ENCODE results near the gene NAA10.
A peak's percentile ranks its signal among the peaks of the same experiment; 100 is the strongest.

DNA sequence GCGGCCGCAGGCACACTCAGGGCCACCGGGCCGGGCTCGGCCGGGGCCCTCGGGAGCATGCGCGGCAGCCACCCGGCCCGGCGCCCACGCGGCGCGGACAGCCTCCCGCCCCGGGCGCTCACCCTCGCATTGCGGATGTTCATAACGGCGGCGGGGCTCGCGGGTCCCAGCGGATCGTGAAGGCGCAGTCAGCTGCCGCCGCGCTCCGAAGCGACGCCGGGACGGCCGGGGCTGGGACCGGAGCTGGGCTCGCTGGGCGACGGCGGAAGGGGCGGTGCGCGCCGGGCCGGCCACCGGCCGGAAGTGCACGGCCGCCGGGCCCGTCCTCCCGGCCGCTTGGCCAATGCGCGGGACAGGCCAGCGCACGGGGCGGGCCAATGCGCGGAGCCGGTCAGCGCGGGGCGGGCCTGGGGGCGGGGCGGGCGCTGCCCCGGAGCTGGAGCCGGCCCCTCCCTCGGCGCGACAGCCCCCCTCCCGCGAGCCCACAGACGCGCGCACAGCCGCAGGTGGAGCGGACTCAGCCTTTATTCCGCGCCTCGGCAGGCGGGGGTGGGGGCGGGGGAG, at the start of gene NAA10:
- TF ChIP-seq POLR2AphosphoS5 (IDR thresholded peaks at IDR 0.05; ENCODE audit: low read depth, low read length) (no peak), TAF1 (IDR thresholded peaks at IDR 0.05; ENCODE audit: borderline replicate concordance, low read depth, low read length) (no peak), POLR2A (IDR thresholded peaks at IDR 0.05; ENCODE audit: low read depth, low read length) (peak; percentile 55; the same call in 1 of the 2 replicates)

All from GM12892 (cell line).